Measurements from ENCODE around the gene DTNB.

DNA sequence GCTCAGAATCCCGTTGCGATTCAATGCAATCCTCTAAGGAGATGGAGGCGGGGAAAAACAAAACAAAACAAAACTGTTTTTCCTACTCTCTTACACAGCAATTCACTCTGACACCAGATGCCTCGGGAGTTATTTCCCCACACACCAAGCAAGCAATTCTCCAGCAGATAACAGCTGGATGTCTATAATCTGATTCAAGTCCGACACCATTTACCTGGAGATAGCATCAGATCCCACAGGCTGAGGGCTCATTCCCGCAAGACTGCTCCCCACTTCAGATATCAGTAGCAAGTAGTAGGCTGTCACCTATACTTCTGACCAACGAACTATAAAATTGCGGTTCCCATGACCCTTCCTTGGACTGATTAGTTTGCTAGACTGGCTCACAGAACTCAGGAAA is 58.7 kb downstream of the DTNB start:
- TF ChIP-seq EZH2 (IDR thresholded peaks at IDR 0.05) (no peak), FOXP2 (optimal IDR thresholded peaks at IDR 0.05; ENCODE audit: control extremely low read depth, extremely low read length, insufficient read depth) (no peak)
